Hepatocyte (in vitro differentiated cells): Measurements from ENCODE around the gene CYSTM1.

Experiments
- EZH2phosphoT487 ChIP-seq: fragments of 200-600 bp; sonication (generic); IDR thresholded peaks from one replicate; pipeline ENCODE4 v1.6.1; 2018; ENCODE audit warnings: antibody characterized with exemption, mild to moderate bottlenecking, low read depth, moderate library complexity; ENCODE audit not compliant: unreplicated experiment, severe bottlenecking
- TF ChIP-seq, protein P1 (sequence below): fragments of 200-600 bp; sonication (generic); IDR thresholded peaks from 2 replicates; pipeline ENCODE4 v1.5.1; 2016; ENCODE audit warnings: antibody characterized with exemption, mild to moderate bottlenecking; ENCODE audit not compliant: poor library complexity

DNA sequence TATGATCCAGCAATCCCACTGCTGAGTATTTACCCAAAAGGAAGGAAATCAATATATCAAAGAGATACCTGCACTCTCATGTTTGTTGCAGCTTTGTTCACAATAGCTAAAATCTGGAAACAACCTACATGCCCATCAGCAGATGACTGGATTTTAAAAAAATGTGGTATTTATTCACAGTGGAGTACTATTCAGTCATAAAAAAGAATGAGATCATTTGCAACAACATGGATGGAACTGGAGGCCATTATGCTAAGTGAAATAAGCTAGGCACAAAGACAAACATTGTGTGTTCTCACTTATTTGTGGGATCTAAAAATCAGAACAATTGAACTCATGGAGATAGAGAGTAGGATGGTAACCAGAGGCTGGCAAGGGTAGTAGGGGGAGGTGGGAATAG lies 33.1 kb downstream of the CYSTM1 start:
- no peak for TF ChIP-seq EZH2phosphoT487
- TF ChIP-seq, protein P1, sequence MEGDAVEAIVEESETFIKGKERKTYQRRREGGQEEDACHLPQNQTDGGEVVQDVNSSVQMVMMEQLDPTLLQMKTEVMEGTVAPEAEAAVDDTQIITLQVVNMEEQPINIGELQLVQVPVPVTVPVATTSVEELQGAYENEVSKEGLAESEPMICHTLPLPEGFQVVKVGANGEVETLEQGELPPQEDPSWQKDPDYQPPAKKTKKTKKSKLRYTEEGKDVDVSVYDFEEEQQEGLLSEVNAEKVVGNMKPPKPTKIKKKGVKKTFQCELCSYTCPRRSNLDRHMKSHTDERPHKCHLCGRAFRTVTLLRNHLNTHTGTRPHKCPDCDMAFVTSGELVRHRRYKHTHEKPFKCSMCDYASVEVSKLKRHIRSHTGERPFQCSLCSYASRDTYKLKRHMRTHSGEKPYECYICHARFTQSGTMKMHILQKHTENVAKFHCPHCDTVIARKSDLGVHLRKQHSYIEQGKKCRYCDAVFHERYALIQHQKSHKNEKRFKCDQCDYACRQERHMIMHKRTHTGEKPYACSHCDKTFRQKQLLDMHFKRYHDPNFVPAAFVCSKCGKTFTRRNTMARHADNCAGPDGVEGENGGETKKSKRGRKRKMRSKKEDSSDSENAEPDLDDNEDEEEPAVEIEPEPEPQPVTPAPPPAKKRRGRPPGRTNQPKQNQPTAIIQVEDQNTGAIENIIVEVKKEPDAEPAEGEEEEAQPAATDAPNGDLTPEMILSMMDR, result no peak
